ENCODE results near the gene TCF7L2. TPM values are rescaled to one million over a fixed set of nuclear protein-coding genes. Genes with fewer than 3 reads are reported as not detected.

The TCF7L2 gene
- total RNA-seq, 2 donors from 2014 or later = 3.1 to 3.9 TPM

GRCh38 chr10:113140143-113141011, 190.3 kb downstream of the TCF7L2 start:
- no peak overlapping the region for H3K27ac Mint-ChIP-seq
- H3K27me3 Mint-ChIP-seq = peaks cover 14% of the 10 kb centered on the region
- peaks cover 3% of the 10 kb centered on the region for H3K36me3 Mint-ChIP-seq (ENCODE audit: low read depth)
- no peak for ATAC-seq
- no peaks in the 10 kb centered on the region for H3K9me3 ChIP-seq (ENCODE audit: control insufficient read depth, low read length, poor library complexity, severe bottlenecking)
- no peak for DNase-seq
- no peak overlapping the region for H3K4me3 Mint-ChIP-seq
- H3K4me1 Mint-ChIP-seq = no peaks in the 10 kb centered on the region

- H3K27me3 Mint-ChIP-seq = peaks cover 6% of the 10 kb centered on the region
- no peak for ATAC-seq
- no peaks in the 10 kb centered on the region for H3K4me1 Mint-ChIP-seq
- no peak for DNase-seq
- no peaks in the 10 kb centered on the region for H3K9me3 ChIP-seq (ENCODE audit: control insufficient read depth, low read length, poor library complexity, severe bottlenecking)
- no peak overlapping the region for H3K4me3 Mint-ChIP-seq
- no peak overlapping the region for H3K27ac Mint-ChIP-seq
- H3K36me3 Mint-ChIP-seq (ENCODE audit: low read depth) = peaks cover 3% of the 10 kb centered on the region
Observed at GRCh38 chr10:113142601-113143362, 192.7 kb downstream of the TCF7L2 start.

- ATAC-seq = no peak
- no peaks in the 10 kb centered on the region for H3K9me3 ChIP-seq (ENCODE audit: control insufficient read depth, low read length, poor library complexity, severe bottlenecking)
Observed at GRCh38 chr10:113144576-113144975, 194.5 kb downstream of the TCF7L2 start.

GRCh38 chr10:113148071-113148825, 198.2 kb downstream of the TCF7L2 start:
- ATAC-seq = no peak

More at GRCh38 chr10:113144576-113144975, 194.5 kb downstream of the TCF7L2 start:
- no peaks in the 10 kb centered on the region for H3K4me1 Mint-ChIP-seq
- H3K27ac Mint-ChIP-seq = no peak overlapping the region
- DNase-seq = no peak
- peaks cover 3% of the 10 kb centered on the region for H3K36me3 Mint-ChIP-seq (ENCODE audit: low read depth)
- no peak overlapping the region for H3K4me3 Mint-ChIP-seq
- H3K27me3 Mint-ChIP-seq = no peaks in the 10 kb centered on the region

GRCh38 chr10:113148901-113149300, 198.9 kb downstream of the TCF7L2 start:
- DNase-seq = no peak
- no peaks in the 10 kb centered on the region for H3K9me3 ChIP-seq (ENCODE audit: control insufficient read depth, low read length, poor library complexity, severe bottlenecking)
- no peaks in the 10 kb centered on the region for H3K27me3 Mint-ChIP-seq
- ATAC-seq = no peak
- no peak overlapping the region for H3K4me3 Mint-ChIP-seq
- peaks cover 6% of the 10 kb centered on the region for H3K36me3 Mint-ChIP-seq (ENCODE audit: low read depth)
- no peaks in the 10 kb centered on the region for H3K4me1 Mint-ChIP-seq
- no peak overlapping the region for H3K27ac Mint-ChIP-seq

More at GRCh38 chr10:113148071-113148825, 198.2 kb downstream of the TCF7L2 start:
- Mint-ChIP-seq H3K4me3 (no peak overlapping the region), H3K27ac (no peak overlapping the region), H3K27me3 (no peaks in the 10 kb centered on the region), H3K4me1 (no peaks in the 10 kb centered on the region), H3K36me3 (ENCODE audit: low read depth) (peaks cover 8% of the 10 kb centered on the region)
- DNase-seq = no peak
- no peaks in the 10 kb centered on the region for H3K9me3 ChIP-seq (ENCODE audit: control insufficient read depth, low read length, poor library complexity, severe bottlenecking)

GRCh38 chr10:113149626-113150025, 199.6 kb downstream of the TCF7L2 start:
- H3K4me1 Mint-ChIP-seq = no peaks in the 10 kb centered on the region
- no peaks in the 10 kb centered on the region for H3K27me3 Mint-ChIP-seq
- no peak for DNase-seq
- H3K27ac Mint-ChIP-seq = no peak overlapping the region
- ATAC-seq = no peak
- no peak overlapping the region for H3K4me3 Mint-ChIP-seq
- H3K9me3 ChIP-seq (ENCODE audit: control insufficient read depth, low read length, poor library complexity, severe bottlenecking) = no peaks in the 10 kb centered on the region
- peaks cover 6% of the 10 kb centered on the region for H3K36me3 Mint-ChIP-seq (ENCODE audit: low read depth)

GRCh38 chr10:113151190-113151666, 201.2 kb downstream of the TCF7L2 start:
- Mint-ChIP-seq H3K4me1 (no peaks in the 10 kb centered on the region), H3K27ac (no peak overlapping the region), H3K4me3 (no peak overlapping the region), H3K27me3 (no peaks in the 10 kb centered on the region), H3K36me3 (ENCODE audit: low read depth) (peaks cover 6% of the 10 kb centered on the region)
- ATAC-seq = no peak
- no peak for DNase-seq
- no peaks in the 10 kb centered on the region for H3K9me3 ChIP-seq (ENCODE audit: control insufficient read depth, low read length, poor library complexity, severe bottlenecking)

DNA sequence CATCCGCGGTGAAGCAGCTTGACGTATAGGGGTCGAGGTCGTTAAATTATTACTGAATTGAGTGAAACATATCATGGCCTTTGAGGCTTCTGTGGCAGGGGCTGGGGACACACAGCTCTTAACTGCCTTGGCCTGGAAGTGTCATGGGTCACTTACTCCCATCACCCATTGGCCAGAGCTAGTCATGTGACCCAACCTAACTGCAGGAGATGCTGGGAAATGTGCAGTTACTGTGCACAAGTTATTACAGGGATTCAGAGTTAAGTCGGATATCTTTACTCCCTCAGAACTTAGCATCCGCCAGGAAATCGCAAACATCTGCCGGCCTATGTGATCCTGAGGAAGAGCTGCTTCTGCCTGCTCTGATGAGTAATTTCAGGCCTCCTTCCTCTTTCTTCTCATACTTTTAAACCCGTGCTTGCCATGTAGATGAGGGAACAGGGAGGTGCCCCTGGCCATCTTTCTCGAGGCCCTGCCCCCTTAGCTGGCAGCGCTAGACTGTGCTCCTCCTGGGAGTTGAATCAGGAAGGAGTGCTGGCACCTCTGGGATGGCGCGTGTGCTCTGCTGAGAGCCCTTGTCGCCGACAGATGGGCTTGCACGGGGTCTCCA, 203.6 kb downstream of the TCF7L2 start:
- Mint-ChIP-seq H3K27ac (no peak overlapping the region), H3K4me1 (no peaks in the 10 kb centered on the region), H3K36me3 (ENCODE audit: low read depth) (peaks cover 6% of the 10 kb centered on the region), H3K4me3 (no peak overlapping the region), H3K27me3 (no peaks in the 10 kb centered on the region)
- ATAC-seq = no peak
- DNase-seq = no peak
- H3K9me3 ChIP-seq (ENCODE audit: control insufficient read depth, low read length, poor library complexity, severe bottlenecking) = no peaks in the 10 kb centered on the region

- Mint-ChIP-seq H3K4me3 (no peak overlapping the region), H3K27me3 (no peaks in the 10 kb centered on the region), H3K27ac (no peak overlapping the region), H3K4me1 (no peaks in the 10 kb centered on the region), H3K36me3 (ENCODE audit: low read depth) (peaks cover 5% of the 10 kb centered on the region)
- ATAC-seq (no peak), DNase-seq (no peak)
- no peaks in the 10 kb centered on the region for H3K9me3 ChIP-seq (ENCODE audit: control insufficient read depth, low read length, poor library complexity, severe bottlenecking)
Observed at GRCh38 chr10:113157441-113157840, 207.4 kb downstream of the TCF7L2 start.

DNA sequence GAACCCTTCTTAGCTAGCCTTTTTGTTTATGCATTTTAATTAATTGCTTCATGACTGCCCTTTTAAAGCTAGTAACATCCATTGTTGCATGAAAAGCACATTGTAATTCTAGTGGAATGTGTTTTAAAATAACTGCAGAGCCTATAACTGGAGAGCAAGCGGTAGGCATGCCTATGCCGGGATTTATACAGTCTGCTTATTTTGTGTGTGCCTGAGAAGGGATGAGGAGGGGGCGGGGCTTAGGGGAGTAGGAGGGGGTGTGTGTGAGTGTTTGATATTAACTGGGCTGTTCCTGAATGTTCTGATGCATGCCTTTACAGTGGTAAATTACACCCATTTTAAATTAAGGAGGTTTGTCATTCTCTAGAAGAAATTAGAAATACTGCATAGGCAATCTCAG, 208.1 kb downstream of the TCF7L2 start:
- H3K4me1 Mint-ChIP-seq = no peaks in the 10 kb centered on the region
- peaks cover 5% of the 10 kb centered on the region for H3K36me3 Mint-ChIP-seq (ENCODE audit: low read depth)
- H3K27ac Mint-ChIP-seq = no peak overlapping the region

DNA sequence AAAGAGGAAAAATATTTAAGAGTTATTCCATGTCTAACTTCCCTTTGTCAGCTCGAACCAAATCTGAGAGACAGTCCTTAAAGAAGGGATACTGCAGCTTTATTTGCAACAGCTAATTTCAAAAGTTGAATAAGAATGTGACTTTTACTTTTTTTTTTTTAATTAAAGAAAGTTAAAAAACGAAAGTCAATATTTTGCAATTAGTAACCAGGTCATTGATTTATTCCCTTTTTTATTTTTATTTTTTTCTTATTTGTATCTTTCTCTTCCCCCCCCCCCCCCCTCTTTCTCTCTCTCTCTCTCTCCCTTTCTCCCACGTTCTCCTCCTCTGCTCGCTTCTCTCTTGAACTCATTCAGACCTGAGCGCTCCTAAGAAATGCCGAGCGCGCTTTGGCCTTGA, 209.5 kb downstream of the TCF7L2 start:
- no peaks in the 10 kb centered on the region for H3K9me3 ChIP-seq (ENCODE audit: control insufficient read depth, low read length, poor library complexity, severe bottlenecking)
- H3K36me3 Mint-ChIP-seq (ENCODE audit: low read depth) = peaks cover 5% of the 10 kb centered on the region
- no peak overlapping the region for H3K27ac Mint-ChIP-seq
- ATAC-seq (no peak), DNase-seq (no peak)
- no peak overlapping the region for H3K4me3 Mint-ChIP-seq
- H3K4me1 Mint-ChIP-seq = no peaks in the 10 kb centered on the region
- no peaks in the 10 kb centered on the region for H3K27me3 Mint-ChIP-seq

More for the DNA sequence above, 208.1 kb downstream of the TCF7L2 start:
- H3K4me3 Mint-ChIP-seq = no peak overlapping the region
- no peaks in the 10 kb centered on the region for H3K27me3 Mint-ChIP-seq
- H3K9me3 ChIP-seq (ENCODE audit: control insufficient read depth, low read length, poor library complexity, severe bottlenecking) = no peaks in the 10 kb centered on the region
- DNase-seq = no peak
- no peak for ATAC-seq

DNA sequence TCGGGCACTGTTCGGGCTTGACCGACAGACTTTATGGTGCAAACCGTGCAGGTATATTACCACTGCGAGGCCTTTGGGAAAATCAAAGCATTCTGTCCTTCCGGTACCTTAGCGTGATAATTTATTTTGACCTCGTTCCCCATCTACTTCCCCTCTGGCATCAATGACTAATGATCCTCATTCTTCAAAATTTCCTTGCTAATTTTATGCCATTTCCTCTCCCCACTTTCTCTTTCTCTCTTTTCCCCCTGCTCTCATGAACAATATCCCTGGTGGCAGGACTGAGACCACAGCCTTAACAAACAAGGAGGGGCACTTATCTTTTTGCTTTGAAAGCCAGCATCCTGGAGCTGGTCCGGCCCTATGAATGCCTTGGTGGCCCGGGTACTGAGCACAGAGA, 210.6 kb downstream of the TCF7L2 start:
- ATAC-seq (no peak), DNase-seq (no peak)
- Mint-ChIP-seq H3K36me3 (ENCODE audit: low read depth) (peaks cover 5% of the 10 kb centered on the region), H3K27ac (no peak overlapping the region), H3K4me1 (no peaks in the 10 kb centered on the region), H3K4me3 (no peak overlapping the region), H3K27me3 (no peaks in the 10 kb centered on the region)
- H3K9me3 ChIP-seq (ENCODE audit: control insufficient read depth, low read length, poor library complexity, severe bottlenecking) = no peaks in the 10 kb centered on the region
